NOMO-1 (cell line): ENCODE results near the gene TMEM187.

ENCODE experiments used
- DNase-seq, 2 experiments: peaks; one replicate each; lab custom pipeline; 2025; ENCODE audit not compliant: unreplicated experiment in 2 of 2; lab: John Stamatoyannopoulos, UW

Gene TMEM187

GRCh38 chrX:153953342-153953830 lies 19.2 kb upstream of the TMEM187 start:
- peak; percentile 12 to 30 for DNase-seq

DNA sequence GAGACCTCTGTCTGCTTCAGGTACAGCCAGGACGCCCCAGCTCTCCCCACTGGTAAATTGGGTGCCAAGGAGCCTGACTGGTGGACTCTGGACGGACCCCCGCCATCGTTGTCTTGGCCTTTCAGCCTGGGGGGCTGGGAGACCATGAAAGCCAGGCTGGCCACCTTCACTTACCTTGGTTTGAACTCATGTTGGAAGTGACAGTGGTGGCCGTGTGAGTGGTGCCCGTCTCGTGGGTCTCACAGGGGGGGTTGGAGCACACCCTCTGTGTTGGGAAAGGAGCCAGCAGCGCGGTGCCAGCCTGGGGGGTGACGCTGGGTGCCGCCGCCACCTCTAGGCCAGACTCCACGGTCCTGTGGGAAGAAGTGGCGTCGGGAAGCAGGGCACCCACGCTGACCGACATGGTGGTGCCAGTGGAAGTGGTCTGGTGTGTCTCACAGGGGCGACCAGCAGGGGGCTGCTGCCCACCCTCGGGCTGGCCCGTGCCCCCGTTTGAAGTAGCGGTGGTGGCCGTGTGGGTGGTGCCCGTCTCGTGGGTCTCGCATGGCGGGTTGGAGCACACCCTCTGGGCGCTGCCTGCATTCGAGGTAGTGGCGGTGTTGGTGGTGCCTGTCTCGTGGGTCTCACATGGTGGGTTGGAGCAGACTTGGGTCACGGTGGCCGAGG lies 18.5 kb upstream of the TMEM187 start:
- no peak for DNase-seq

DNA sequence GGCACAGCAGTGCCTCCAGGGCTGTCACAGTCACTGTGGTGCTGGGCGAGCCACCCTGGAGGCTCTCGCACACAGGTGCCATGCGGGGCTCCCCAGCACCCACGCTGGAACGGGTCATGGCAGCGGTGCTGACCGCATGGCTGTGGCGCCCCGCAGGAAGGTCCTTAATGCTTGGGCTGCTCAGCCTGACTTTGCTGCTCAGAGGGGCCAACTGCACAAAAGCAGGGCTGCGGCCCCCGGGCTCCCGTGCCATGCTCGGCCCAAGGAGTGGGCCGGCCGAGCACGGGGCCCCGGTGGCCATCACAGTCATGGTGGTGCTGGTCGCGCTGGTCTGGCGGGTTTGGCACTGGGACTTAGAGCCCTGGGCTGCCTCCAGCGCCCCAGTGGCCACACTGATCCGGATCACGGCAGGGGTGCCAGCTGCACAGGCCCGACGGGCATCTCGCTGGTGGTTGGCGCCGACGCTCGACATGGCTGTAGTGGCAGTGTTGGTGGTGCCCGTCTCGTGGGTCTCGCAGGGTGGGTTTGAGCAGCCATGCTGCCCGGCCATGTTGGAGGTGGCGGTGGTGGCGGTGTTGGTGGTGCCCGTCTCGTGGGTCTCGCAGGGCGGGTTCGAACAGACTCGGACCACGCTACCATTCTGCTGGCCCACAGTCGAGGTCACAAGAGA lies 17.9 kb upstream of the TMEM187 start:
- no peak for DNase-seq

DNA sequence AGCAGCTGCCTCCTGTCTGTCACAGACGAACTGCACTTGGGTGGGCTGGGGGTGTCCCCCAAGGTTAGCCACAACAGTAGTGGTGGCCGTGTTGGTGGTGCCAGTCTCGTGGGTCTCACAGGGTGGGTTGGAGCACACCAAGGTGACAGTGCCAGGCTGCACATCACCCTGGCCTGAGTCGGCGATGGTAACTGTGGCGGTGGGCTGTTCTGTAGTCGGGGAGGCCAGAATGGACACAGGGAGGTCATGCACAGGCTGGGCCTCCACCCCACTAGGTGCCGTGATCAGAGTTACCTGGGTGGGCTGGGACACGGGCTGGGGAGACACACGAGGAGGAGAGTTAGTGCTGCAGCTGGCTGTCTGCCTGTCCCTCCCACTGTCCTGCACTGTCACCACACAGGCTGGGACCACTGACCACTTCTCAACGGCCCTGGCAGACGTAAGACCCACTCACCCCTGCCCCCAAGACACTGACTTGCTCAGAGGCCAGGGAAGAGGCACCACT lies 17.3 kb upstream of the TMEM187 start:
- no peak for DNase-seq

- DNase-seq: no peak
Measured at GRCh38 chrX:153956044-153956907, 16.3 kb upstream of the TMEM187 start.

- no peak for DNase-seq
Measured at GRCh38 chrX:153957224-153957623, 15.3 kb upstream of the TMEM187 start.

DNA sequence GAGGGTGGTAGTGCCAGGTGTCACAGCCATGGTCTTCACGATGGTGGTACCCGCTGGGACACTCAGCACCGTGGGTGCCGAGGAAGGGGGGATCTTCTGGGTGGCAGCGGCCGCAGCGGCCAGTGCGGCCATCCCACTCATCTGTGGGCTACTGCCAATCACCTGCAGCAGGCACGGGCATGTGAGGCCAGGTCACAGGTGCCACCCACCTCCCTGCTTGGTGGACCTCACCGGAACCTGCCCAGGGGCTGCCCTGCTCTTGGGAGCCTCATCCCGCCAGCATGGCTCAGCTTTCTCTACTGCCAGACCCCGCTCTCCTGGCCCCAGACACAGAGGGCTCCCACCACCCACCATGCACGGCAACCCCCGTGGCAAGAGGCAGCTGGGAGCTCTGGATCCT lies 13.9 kb upstream of the TMEM187 start:
- DNase-seq: no peak

GRCh38 chrX:153959649-153960048 lies 12.9 kb upstream of the TMEM187 start:
- no peak for DNase-seq

GRCh38 chrX:153960077-153960476 lies 12.5 kb upstream of the TMEM187 start:
- no peak for DNase-seq

- no peak for DNase-seq
Measured at GRCh38 chrX:153960786-153961185, 11.8 kb upstream of the TMEM187 start.

DNA sequence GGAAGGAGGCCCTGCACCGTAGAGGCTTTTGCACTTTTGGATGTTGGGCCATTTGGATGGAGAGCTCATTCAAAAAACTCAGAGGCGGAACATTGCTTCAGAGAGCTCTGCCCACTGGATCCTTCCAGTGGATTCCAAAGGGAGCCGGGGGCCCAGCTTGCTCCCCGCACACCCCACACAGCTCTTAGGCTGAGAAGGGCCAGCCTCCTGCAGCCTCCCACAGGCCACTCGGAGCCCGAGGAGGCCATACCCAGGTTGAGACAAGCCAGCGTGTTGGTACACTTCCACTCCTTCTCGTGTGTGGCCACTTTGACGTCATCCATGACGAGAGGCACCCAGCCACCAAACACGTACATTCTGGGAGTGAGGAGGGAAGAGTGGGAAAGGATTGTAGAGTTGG lies 11.3 kb upstream of the TMEM187 start:
- DNase-seq: no peak

- no peak for DNase-seq
Measured at GRCh38 chrX:153963546-153963945, 9.0 kb upstream of the TMEM187 start.

DNA sequence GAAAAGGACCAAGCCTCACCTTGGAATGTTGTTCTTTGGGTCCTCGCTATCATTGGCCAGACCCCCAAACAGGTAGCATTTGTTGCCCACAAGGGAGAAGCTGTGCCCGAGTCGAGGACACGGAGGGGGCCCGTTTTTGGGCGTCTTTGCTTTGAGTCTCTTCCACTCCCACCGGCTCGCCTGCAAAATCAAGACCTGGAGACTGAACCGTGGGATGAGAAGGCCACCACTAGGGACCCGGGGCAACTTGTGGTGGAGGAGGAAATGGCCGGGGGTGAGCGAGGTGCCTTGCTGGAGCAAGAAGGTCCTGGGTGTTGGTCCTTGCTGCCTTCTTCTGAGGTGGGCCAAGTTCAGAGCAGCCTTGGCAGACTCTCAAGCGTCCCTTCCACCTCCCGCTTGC lies 8.4 kb upstream of the TMEM187 start:
- no peak for DNase-seq

GRCh38 chrX:153965406-153965805 lies 7.1 kb upstream of the TMEM187 start:
- DNase-seq: no peak

DNA sequence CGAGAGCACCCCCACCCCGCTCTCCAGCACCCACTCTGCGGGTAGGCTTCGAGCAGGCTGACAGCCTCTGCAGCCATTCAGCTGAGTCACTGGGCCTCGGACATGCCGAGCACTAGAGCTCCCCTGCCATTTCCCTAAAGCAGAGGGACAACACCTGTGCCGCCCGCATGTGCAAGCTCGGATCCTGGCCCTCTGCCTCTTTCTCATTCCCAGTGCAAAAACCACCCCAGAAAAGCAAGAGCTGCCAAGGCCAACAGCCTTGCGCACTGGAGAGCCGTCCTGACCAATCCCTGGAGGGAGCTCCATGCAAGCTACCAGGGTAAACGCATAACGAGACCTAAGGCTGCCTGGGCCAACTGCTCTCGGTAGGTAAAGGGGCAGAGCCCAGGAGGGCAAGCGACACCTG lies 6.3 kb upstream of the TMEM187 start:
- DNase-seq: no peak

- no peak for DNase-seq
Measured at GRCh38 chrX:153966841-153967535, 5.6 kb upstream of the TMEM187 start.

- DNase-seq: peak; percentile 29 to 40
Measured at GRCh38 chrX:153967536-153968224, 4.9 kb upstream of the TMEM187 start.

GRCh38 chrX:153968255-153968654 lies 4.3 kb upstream of the TMEM187 start:
- no peak for DNase-seq

- DNase-seq: peak in 1 of 2 experiments; percentile 18
Measured at GRCh38 chrX:153968754-153969124, 3.8 kb upstream of the TMEM187 start.
